Fibroblast of skin of scalp (primary cell): ENCODE data around the gene KRT75.
A peak's percentile ranks its signal among the peaks of the same experiment; 100 is the strongest.
"Not testable (repeated sequence)": the region's sequence is repeated elsewhere in the genome, so short reads cannot be mapped to it uniquely, and the experiment has no call there.

ENCODE experiments used
- DNase-seq: peaks from one replicate; pipeline ENCODE4 v3.0.0-alpha.2; 2013

The KRT75 gene

GRCh38 chr12:52415870-52416750 is 18.1 kb downstream of the KRT75 start:
- DNase-seq: peak; percentile 87

DNA sequence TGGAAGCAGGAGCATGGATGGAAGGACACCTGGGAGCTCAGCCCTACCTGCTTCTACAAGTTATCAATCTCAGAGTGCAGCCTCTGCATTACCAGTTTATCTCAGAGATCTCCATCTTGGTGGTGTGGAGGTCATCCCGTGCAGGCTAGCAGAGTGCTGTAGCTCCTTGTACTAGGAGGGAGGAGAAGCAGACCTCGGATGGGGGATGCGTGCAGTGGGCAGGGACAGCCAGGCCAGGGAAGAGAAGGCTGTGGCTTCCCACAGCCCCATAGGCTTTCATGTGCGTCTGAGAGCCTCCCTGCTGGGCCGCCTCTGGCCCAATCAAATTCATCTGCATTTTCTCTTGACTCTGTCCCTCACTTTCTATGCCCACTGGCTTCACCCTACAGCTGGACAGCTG is 19.2 kb downstream of the KRT75 start:
- DNase-seq: no peak

DNA sequence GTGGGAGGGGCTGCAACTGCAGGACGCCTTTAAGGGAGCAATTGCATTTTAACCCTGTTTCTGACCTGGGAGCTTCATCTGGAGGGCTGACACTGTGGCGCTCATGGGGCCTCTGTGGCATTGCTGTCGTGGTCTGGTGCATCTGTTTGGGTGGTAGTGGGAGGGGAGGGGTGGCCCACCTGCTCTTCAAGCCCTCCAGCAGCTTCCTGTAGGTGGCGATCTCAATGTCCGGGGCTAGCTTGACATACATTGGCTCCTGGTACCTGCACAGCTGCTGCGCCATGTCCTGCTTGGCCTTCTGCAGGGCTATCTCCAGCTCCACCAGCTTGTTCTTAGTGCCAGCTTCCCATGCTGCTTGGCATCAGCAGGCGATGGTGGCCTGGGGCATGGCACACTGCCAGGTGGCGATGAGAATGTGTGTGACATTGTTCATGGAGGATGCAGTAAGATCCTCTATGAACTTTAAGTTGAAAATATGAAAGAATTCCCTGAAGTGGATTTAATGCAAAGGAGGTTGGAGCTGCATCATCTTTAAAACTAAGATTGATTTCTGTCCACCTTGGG is 20.3 kb downstream of the KRT75 start:
- no peak for DNase-seq

DNA sequence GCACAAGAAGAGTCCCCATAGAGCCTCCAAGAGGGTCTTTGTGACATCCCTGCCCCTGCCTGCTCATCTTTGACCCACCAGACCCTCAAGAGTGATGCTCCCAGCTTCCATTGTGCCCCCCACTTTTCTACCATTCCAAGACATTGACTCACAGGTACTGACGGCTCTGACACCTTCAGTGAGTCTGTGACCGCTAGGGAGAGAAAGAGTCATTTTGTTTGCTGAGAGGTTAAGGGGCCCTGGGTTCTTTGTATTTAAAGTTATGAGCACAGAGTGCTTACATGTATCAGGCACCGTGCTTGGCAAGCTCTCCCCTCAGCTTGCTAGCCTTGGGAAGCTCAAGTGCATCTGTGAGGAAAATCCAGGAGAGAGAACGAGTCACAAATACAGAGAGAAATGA is 21.0 kb downstream of the KRT75 start:
- DNase-seq: no peak

- no peak for DNase-seq
Observed at GRCh38 chr12:52411815-52412214, 22.4 kb downstream of the KRT75 start.

GRCh38 chr12:52410589-52411248 is 23.5 kb downstream of the KRT75 start:
- not testable (repeated sequence) for DNase-seq

DNA sequence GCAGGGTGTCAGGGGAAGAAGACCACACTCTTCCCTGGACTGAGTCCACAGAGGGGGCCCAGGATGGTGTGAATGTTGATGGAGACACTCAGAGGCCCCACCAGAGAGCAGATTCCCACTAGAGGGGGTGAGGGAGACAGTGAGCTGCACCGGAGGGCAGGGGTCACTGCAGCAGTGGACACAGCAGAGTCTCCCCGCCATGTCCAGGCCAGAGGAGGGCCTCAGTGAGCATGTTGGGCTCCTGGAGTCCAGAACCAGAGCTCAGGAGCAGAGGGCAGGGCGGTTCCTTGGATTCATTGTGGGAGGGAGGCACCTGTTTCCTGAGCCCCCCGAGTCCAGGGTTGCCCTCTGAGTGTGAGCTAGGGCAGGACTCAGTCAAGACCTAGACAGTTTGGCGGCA is 26.3 kb downstream of the KRT75 start:
- no peak for DNase-seq

DNA sequence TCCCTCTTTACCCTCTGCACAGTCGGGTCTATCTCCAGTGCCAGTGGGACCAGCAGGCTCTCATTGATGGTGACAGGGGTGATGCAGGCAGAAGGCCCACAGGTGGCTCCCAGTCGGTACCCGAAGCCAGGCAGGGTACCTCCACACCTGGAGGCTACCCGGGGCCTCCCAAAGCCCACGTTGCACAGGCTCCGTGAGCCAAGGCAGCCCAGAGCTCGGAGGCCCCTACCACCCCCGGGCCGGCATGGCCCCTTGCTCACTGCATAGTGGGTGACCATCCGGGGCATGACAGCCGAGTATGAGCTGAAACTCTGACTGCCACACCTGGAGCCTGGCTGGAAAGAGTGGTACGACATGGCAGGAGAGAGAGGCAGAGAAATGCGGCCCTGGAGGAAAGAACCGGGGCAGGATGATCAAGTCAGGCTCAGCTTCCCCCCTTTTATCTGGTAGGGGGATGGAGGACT is 28.2 kb downstream of the KRT75 start, which contains the start of gene KRT82:
KRT82 (minus strand) TSS at position 414 of the 464 bp plus-strand sequence; CDS start at position 356, 58 bp downstream.
- no peak for DNase-seq

GRCh38 chr12:52404951-52405350 is 29.2 kb downstream of the KRT75 start:
- no peak for DNase-seq

DNA sequence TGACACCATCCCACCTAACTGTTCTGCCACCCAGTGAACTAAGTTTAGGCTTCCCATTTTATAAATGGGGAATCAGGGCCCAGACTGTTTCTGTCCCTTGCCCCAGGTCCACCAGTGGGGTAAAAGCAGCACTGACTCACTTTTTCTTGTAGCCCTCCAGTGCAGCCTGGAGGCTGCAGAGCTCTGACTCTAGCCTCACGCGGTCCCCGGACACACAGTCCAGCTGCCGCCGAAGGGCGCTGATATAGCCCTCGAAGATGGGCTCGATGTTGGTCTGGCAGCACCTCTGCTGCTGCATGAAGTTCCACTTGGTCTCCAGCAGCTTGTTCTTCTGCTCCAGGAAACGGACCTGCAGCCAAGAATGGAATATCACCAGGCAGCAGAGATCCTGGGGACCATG is 30.6 kb downstream of the KRT75 start:
- DNase-seq: no peak

GRCh38 chr12:52402873-52403540 is 31.2 kb downstream of the KRT75 start:
- DNase-seq: no peak

DNA sequence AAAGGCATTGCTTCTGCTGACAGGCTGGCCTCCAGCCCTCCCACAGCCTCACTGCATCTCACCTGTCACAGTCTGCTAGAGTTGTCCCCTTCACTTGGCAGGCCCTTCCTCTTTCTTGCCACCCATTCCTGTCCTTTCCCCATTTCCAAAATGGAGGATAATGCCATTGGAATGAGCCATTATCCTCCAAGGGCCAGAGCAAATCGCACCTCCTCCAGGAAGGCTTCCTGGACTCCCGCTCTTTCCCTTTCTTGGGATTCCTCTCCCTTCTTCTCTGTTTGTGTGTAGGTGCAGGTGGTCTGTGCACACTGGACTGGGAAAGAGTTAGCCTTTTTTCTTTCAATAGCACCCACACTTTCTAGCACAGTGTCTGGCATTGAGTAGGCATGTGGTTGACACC is 31.8 kb downstream of the KRT75 start:
- no peak for DNase-seq

DNA sequence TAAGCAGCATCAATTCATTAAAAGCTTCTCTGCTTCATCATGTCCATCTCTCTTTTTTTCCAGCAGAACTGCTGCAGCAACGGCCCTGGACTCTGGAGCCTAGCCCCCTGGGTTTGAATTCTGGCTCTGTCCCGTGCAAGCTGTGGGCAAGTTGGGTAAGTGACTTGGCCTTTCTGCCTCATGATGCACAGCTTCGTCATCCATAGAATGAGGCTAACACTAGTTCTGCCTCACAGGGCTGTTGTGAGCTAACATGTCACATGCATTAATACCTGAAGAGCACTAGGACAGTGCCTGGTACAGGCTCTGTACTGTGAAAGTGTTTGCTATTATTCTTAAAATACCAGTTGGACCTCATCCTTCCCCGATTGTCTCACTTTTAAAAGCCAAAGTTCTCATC is 32.2 kb downstream of the KRT75 start:
- DNase-seq: no peak

GRCh38 chr12:52401526-52401925 is 32.6 kb downstream of the KRT75 start:
- DNase-seq: no peak

- DNase-seq: no peak
Observed at GRCh38 chr12:52400906-52401305, 33.3 kb downstream of the KRT75 start.

DNA sequence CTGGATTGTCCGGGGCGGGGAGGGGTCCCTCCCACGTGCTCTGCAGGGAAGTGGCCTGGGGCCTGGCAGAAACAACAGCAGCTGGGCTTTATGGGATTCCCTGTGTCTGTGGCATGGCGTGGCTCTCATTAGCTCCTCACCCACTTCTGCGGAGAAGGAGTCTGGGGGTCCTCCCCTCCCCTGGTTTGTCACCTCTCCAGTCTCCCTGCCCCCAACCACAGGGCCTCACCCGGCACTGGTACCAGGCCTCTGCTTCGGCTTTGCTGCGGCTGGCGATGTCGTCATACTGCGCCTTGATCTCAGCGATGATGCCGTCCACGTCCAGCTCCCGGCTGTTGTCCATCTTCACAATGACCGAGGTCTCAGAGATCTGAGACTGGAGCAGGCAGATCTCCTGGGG is 34.4 kb downstream of the KRT75 start:
- DNase-seq: no peak

DNA sequence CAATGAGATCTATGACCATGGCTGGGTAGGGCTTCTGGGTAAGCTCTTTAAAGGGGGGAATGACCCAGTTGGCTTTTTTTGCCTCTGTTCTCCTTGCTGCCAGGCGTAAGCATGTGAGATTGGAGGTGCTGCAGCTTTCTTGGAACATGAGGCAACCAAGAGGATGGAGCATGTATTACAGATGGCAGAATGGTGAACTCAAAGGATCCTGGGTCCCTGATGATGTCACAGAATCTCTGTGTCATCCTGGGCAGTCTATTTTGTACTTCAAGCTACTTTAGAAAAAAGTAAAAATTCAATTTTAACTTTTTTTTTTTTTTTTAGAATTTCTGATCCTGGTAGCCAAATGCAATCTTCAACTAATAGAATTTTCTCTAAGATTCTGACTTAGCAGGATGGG is 36.0 kb downstream of the KRT75 start:
- no peak for DNase-seq

GRCh38 chr12:52396656-52397055 is 37.5 kb downstream of the KRT75 start:
- no peak for DNase-seq

GRCh38 chr12:52395761-52396434 is 38.3 kb downstream of the KRT75 start:
- DNase-seq: peak; percentile 31

DNA sequence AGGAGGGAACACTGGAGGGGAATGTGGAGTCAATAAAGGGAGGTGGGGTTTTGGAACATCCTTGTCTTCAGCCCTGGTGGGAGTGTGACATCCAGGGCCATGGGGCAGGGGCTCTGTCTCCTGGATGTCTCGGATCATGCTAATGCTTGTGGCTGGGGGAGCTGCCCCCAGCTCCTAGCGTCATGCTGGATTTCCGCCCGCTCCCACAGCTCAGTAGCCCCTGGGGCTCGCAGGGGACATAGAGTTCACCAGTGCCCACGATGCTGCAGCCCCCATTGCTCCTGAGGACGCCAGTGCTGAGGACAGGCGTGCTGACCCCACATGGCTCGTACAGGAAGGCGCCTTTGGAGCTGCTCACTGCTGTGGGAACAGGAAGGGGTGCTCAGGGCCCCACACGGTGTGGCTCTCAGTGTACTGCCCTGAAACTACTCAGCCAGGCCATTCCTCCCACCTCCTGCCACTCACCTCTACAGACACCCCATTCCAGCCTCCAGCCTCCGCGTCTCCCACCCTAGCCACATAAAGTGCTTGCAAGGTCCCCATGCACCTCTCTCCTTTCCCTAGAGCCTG is 39.2 kb downstream of the KRT75 start:
- no peak for DNase-seq

- no peak for DNase-seq
Observed at GRCh38 chr12:52392465-52393007, 41.6 kb downstream of the KRT75 start.

GRCh38 chr12:52391618-52392002 is 42.6 kb downstream of the KRT75 start:
- peak; percentile 46 for DNase-seq
